ENCODE results near the gene LRRC52. TPM values are rescaled to one million over a fixed set of nuclear protein-coding genes. Genes with fewer than 3 reads are reported as not detected.

The LRRC52 gene
- total RNA-seq, 1 donor, result not detected

GRCh38 chr1:165563551-165563950 lies 19.8 kb downstream of the LRRC52 start:
- no peak for DNase-seq (ENCODE audit: low read depth)
- TF ChIP-seq CTCF (IDR thresholded peaks at IDR 0.05; ENCODE audit: insufficient read depth, low read length), result no peak
- no peak overlapping the region for H3K4me3 ChIP-seq (ENCODE audit: low read depth, low read length)

- H3K4me3 ChIP-seq (ENCODE audit: low read depth, low read length), result no peak overlapping the region
- no peak for DNase-seq (ENCODE audit: low read depth)
- TF ChIP-seq CTCF (IDR thresholded peaks at IDR 0.05; ENCODE audit: insufficient read depth, low read length), result no peak
Observed at GRCh38 chr1:165564561-165564960, 20.8 kb downstream of the LRRC52 start.

- DNase-seq (ENCODE audit: low read depth), result no peak
- no peak overlapping the region for H3K4me3 ChIP-seq (ENCODE audit: low read depth, low read length)
- no peak for TF ChIP-seq CTCF (IDR thresholded peaks at IDR 0.05; ENCODE audit: insufficient read depth, low read length)
Observed at GRCh38 chr1:165565751-165566490, 22.1 kb downstream of the LRRC52 start.

GRCh38 chr1:165570078-165570477 lies 26.3 kb downstream of the LRRC52 start:
- no peak for TF ChIP-seq CTCF (IDR thresholded peaks at IDR 0.05; ENCODE audit: insufficient read depth, low read length)
- no peak for DNase-seq (ENCODE audit: low read depth)
- H3K4me3 ChIP-seq (ENCODE audit: low read depth, low read length), result no peak overlapping the region

- H3K4me3 ChIP-seq (ENCODE audit: low read depth, low read length), result no peak overlapping the region
- no peak for TF ChIP-seq CTCF (IDR thresholded peaks at IDR 0.05; ENCODE audit: insufficient read depth, low read length)
- DNase-seq (ENCODE audit: low read depth), result no peak
Observed at GRCh38 chr1:165573787-165574186, 30.0 kb downstream of the LRRC52 start.

- TF ChIP-seq CTCF (IDR thresholded peaks at IDR 0.05; ENCODE audit: insufficient read depth, low read length), result no peak
- DNase-seq (ENCODE audit: low read depth), result no peak
Observed at GRCh38 chr1:165574295-165574694, 30.5 kb downstream of the LRRC52 start.

More at GRCh38 chr1:165574295-165574694, 30.5 kb downstream of the LRRC52 start:
- H3K4me3 ChIP-seq (ENCODE audit: low read depth, low read length), result no peak overlapping the region
